Fibroblast of lung (primary cell): ENCODE data around the gene NRDC. TPM values are rescaled to one million over a fixed set of nuclear protein-coding genes. Genes with fewer than 3 reads are reported as not detected.

Experiments
- DNase-seq, 2 donors: peaks; one replicate each; pipeline versions ENCODE4 v3.0.0 to v3.0.0-alpha.2; 2010; ENCODE audit warnings: low read depth in 2 of 2
- H2AFZ ChIP-seq: 2 replicates; pipeline ENCODE4 v1.5.1; 2012; ENCODE audit warnings: low read length, control low read depth, inconsistent platforms
- H3K27ac ChIP-seq: 2 replicates; pipeline ENCODE4 v1.5.1; 2011; ENCODE audit warnings: low read length, control low read depth; ENCODE audit not compliant: insufficient read depth
- H3K27me3 ChIP-seq: 2 replicates; pipeline ENCODE4 v1.5.1; 2011; ENCODE audit warnings: mild to moderate bottlenecking, low read length; ENCODE audit not compliant: control insufficient read depth, insufficient read depth
- H3K36me3 ChIP-seq: 2 replicates; pipeline ENCODE4 v1.5.1; 2011; ENCODE audit warnings: low read length; ENCODE audit not compliant: control insufficient read depth, insufficient read depth
- H3K4me1 ChIP-seq: 2 replicates; pipeline ENCODE4 v1.5.1; 2011; ENCODE audit warnings: low read length; ENCODE audit not compliant: control insufficient read depth, insufficient read depth; ENCODE audit errors: extremely low read depth
- H3K4me2 ChIP-seq: 2 replicates; pipeline ENCODE4 v1.5.1; 2011; ENCODE audit warnings: low read length, control low read depth; ENCODE audit not compliant: insufficient read depth; ENCODE audit errors: extremely low read depth
- H3K4me3 ChIP-seq, 4 experiments: fragments of 200-600 bp in 1 of 4; sonication (generic) in 1 of 4; replicated peaks in 1 of 4; 2 replicates each; pipeline ENCODE4 v1.5.1; 2011 to 2016; ENCODE audit warnings: low read length in 4 of 4, low read depth in 3 of 4, mild to moderate bottlenecking in 3 of 4, control low read depth in 2 of 4, inconsistent platforms in 1 of 4, mixed read lengths in 1 of 4; ENCODE audit not compliant: insufficient read depth in 1 of 4; ENCODE audit errors: control extremely low read depth in 1 of 4
- H3K79me2 ChIP-seq: 2 replicates; pipeline ENCODE4 v1.5.1; 2012; ENCODE audit warnings: mild to moderate bottlenecking, low read length, inconsistent platforms; ENCODE audit not compliant: control insufficient read depth, insufficient read depth
- H3K9ac ChIP-seq: 2 replicates; pipeline ENCODE4 v1.5.1; 2011; ENCODE audit warnings: mild to moderate bottlenecking, low read length, control low read depth; ENCODE audit not compliant: insufficient read depth
- H3K9me3 ChIP-seq: 2 replicates; pipeline ENCODE4 v1.5.1; 2012; ENCODE audit warnings: low read depth, low read length; ENCODE audit not compliant: control insufficient read depth, insufficient read depth
- H4K20me1 ChIP-seq: 2 replicates; pipeline ENCODE4 v1.5.1; 2011; ENCODE audit warnings: low read length; ENCODE audit not compliant: control insufficient read depth, insufficient read depth; ENCODE audit errors: extremely low read depth
- EZH2 ChIP-seq: IDR thresholded peaks from 2 replicates; pipeline ENCODE4 v1.5.1; 2012; ENCODE audit warnings: low read length, control low read depth, mild to moderate bottlenecking; ENCODE audit errors: missing control alignments
- polyA plus RNA-seq, 2 donors: library from polyadenylated mRNA; depleted of rRNA in 1 of 2; stranded (reverse) in 1 of 2; unstranded in 1 of 2; fragments of >200 nt; gene quantifications; 2 replicates each; pipeline ENCODE4 v1.2.1, GENCODE V29; 2011 to 2012; ENCODE audit warnings: missing spikeins in 1 of 2
- total RNA-seq: library from RNA; depleted of rRNA; stranded (reverse); fragments of >200 nt; gene quantifications from 2 replicates; pipeline ENCODE4 v1.2.1, GENCODE V29; 2014
- TF ChIP-seq, protein P1 (sequence below), 2 donors: IDR thresholded peaks in 1 of 2; conservative IDR thresholded peaks in 1 of 2; 1 replicate in 1 of 2; 2 replicates in 1 of 2; pipeline ENCODE4 v1.5.1; 2011 to 2012; ENCODE audit warnings: low read length in 2 of 2, control low read depth in 1 of 2, inconsistent platforms in 1 of 2, low read depth in 1 of 2, mild to moderate bottlenecking in 1 of 2

Gene NRDC
- total and polyA plus RNA-seq, 2 donors (not counting 1 experiment from before 2014, with no cell fraction given) = 116 to 142 TPM

DNA sequence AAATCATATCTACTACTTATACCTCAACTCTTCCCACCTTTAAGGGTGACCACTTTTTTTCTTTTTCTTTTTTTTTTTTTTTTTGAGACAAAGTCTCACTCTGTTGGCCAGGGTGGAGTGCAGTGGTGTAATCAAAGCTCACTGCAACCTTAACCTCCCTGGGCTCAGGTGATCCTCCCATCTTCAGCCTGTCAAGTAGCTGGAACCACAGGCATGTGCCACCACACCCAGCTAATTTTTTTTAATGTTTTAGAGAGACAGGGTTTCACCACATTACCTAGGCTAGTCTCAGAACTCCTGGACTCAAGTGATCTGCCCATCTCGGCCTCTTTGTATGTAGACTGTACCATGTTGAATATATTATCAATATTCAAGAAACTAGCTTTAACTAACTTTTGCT lies 39.4 kb downstream of the NRDC start:
- Histone ChIP-seq H3K27me3 (no peaks in the 10 kb centered on the region), H2AFZ (no peak overlapping the region), H3K4me1 (no peaks in the 10 kb centered on the region), H3K79me2 (peaks cover 7% of the 10 kb centered on the region), H3K36me3 (peaks cover 2% of the 10 kb centered on the region), H3K4me3 (no peak overlapping the region), H3K4me2 (no peak overlapping the region), H4K20me1 (no peaks in the 10 kb centered on the region), H3K9ac (no peak overlapping the region), H3K27ac (no peak overlapping the region), H3K9me3 (no peaks in the 10 kb centered on the region)
- no peak for TF ChIP-seq EZH2
- TF ChIP-seq, protein P1, sequence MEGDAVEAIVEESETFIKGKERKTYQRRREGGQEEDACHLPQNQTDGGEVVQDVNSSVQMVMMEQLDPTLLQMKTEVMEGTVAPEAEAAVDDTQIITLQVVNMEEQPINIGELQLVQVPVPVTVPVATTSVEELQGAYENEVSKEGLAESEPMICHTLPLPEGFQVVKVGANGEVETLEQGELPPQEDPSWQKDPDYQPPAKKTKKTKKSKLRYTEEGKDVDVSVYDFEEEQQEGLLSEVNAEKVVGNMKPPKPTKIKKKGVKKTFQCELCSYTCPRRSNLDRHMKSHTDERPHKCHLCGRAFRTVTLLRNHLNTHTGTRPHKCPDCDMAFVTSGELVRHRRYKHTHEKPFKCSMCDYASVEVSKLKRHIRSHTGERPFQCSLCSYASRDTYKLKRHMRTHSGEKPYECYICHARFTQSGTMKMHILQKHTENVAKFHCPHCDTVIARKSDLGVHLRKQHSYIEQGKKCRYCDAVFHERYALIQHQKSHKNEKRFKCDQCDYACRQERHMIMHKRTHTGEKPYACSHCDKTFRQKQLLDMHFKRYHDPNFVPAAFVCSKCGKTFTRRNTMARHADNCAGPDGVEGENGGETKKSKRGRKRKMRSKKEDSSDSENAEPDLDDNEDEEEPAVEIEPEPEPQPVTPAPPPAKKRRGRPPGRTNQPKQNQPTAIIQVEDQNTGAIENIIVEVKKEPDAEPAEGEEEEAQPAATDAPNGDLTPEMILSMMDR (conservative IDR thresholded peaks at IDR 0.05 in 1 of 2, IDR thresholded peaks at IDR 0.05 in 1 of 2; ENCODE audit: low read depth in 1 of 2, low read length in 2 of 2) = no peak
- no peak for DNase-seq

- TF ChIP-seq, protein P1 (conservative IDR thresholded peaks at IDR 0.05 in 1 of 2, IDR thresholded peaks at IDR 0.05 in 1 of 2; ENCODE audit: low read depth in 1 of 2, low read length in 2 of 2) = no peak
- no peak for TF ChIP-seq EZH2
- H3K27me3 ChIP-seq = no peaks in the 10 kb centered on the region
- H3K79me2 ChIP-seq = peaks cover 2% of the 10 kb centered on the region
- no peak overlapping the region for H3K4me2 ChIP-seq
- peaks cover 2% of the 10 kb centered on the region for H3K36me3 ChIP-seq
- no peaks in the 10 kb centered on the region for H3K9me3 ChIP-seq
- H4K20me1 ChIP-seq = no peaks in the 10 kb centered on the region
- H3K9ac ChIP-seq = no peak overlapping the region
- no peaks in the 10 kb centered on the region for H3K4me1 ChIP-seq
- H3K4me3 ChIP-seq = no peak overlapping the region
- no peak for DNase-seq
- H3K27ac ChIP-seq = no peak overlapping the region
- H2AFZ ChIP-seq = no peak overlapping the region
Measured at GRCh38 chr1:51837243-51837642, 41.3 kb downstream of the NRDC start.

DNA sequence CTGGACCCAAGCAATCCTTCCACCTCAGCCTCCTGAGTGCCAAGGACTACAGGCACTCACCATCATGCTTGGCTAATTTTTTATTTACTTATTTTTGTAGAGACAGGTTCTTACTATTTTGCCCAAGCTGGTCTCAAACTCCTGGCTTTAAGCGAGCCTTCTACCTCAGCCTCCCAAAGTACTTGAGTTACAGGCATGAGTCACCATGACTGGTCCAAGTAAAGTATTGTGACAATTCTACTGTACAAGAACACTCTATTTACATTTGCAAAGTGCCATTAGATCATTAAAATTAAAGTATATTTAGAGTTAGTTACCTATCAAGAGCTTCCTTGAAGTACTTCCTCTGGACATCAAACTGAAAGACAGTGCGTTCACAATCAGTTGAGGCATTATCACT lies 44.8 kb downstream of the NRDC start:
- Histone ChIP-seq H4K20me1 (no peaks in the 10 kb centered on the region), H3K36me3 (peaks cover 2% of the 10 kb centered on the region), H3K4me3 (no peak overlapping the region), H3K4me1 (no peaks in the 10 kb centered on the region), H3K9ac (no peak overlapping the region), H3K79me2 (no peaks in the 10 kb centered on the region), H3K4me2 (no peak overlapping the region), H3K27me3 (no peaks in the 10 kb centered on the region), H3K27ac (no peak overlapping the region), H2AFZ (no peak overlapping the region), H3K9me3 (no peaks in the 10 kb centered on the region)
- TF ChIP-seq, protein P1 (conservative IDR thresholded peaks at IDR 0.05 in 1 of 2, IDR thresholded peaks at IDR 0.05 in 1 of 2; ENCODE audit: low read depth in 1 of 2, low read length in 2 of 2) = no peak
- no peak for TF ChIP-seq EZH2
- peak in 1 of 2 donors; percentile 3 for DNase-seq
